DND-41 (cell line): Measurements from ENCODE around the gene BBS7.

Source experiments
- ATAC-seq: fragments of 200-7000 bp; cut with Tn5 transposase; 3 replicates; pipeline ENCODE4 v1.9.1; 2021; ENCODE audit warnings: low read depth; ENCODE audit not compliant: insufficient read depth
- DNase-seq: peaks from one replicate; pipeline ENCODE4 v3.0.0-alpha.2; 2020
- H2AFZ ChIP-seq: 2 replicates; pipeline ENCODE4 v1.6.0; 2012; ENCODE audit warnings: low read depth, low read length
- H3K27ac ChIP-seq: 2 replicates; pipeline ENCODE4 v1.5.1; 2012; ENCODE audit warnings: low read length, inconsistent platforms
- H3K27me3 ChIP-seq: fragments of 200-600 bp; sonication (generic); 2 replicates; pipeline ENCODE4 v1.6.0; 2012; ENCODE audit warnings: low read length, mild to moderate bottlenecking, inconsistent platforms; ENCODE audit not compliant: insufficient read depth, poor library complexity
- H3K36me3 ChIP-seq: 2 replicates; pipeline ENCODE4 v1.5.1; 2012; ENCODE audit warnings: low read length, inconsistent platforms; ENCODE audit not compliant: insufficient read depth
- H3K4me1 ChIP-seq: 2 replicates; pipeline ENCODE4 v1.5.1; 2012; ENCODE audit warnings: mild to moderate bottlenecking, low read length; ENCODE audit not compliant: insufficient read depth
- H3K4me2 ChIP-seq: 2 replicates; pipeline ENCODE4 v1.6.0; 2012; ENCODE audit warnings: mild to moderate bottlenecking, moderate library complexity, low read length, inconsistent platforms; ENCODE audit not compliant: insufficient read depth
- H3K4me3 ChIP-seq, 2 experiments: fragments of 200-600 bp in 1 of 2; shearing (Covaris generic) in 1 of 2; 2 replicates each; pipeline ENCODE4 v1.5.1; 2012 to 2016; ENCODE audit warnings: inconsistent platforms in 2 of 2, low read length in 2 of 2, mild to moderate bottlenecking in 2 of 2, low read depth in 1 of 2, moderate library complexity in 1 of 2
- H3K79me2 ChIP-seq: 2 replicates; pipeline ENCODE4 v1.6.0; 2012; ENCODE audit warnings: low read length, inconsistent platforms; ENCODE audit not compliant: insufficient read depth
- H3K9ac ChIP-seq: 2 replicates; pipeline ENCODE4 v1.6.0; 2012; ENCODE audit warnings: low read depth, mild to moderate bottlenecking, inconsistent platforms, low read length, moderate library complexity
- H3K9me3 ChIP-seq: 2 replicates; pipeline ENCODE4 v1.5.1; 2012; ENCODE audit warnings: low read length, moderate library complexity, mild to moderate bottlenecking, inconsistent platforms; ENCODE audit not compliant: insufficient read depth, severe bottlenecking
- H4K20me1 ChIP-seq: 2 replicates; pipeline ENCODE4 v1.6.0; 2012; ENCODE audit warnings: low read length; ENCODE audit not compliant: insufficient read depth
- CTCF ChIP-seq: IDR thresholded peaks from 2 replicates; pipeline ENCODE4 v1.5.1; 2012; ENCODE audit warnings: borderline replicate concordance, low read length, moderate library complexity, mild to moderate bottlenecking; ENCODE audit not compliant: poor library complexity, severe bottlenecking; ENCODE audit errors: extremely low read depth
- EZH2 ChIP-seq: IDR thresholded peaks from 3 replicates; pipeline ENCODE4 v1.6.1; 2012; ENCODE audit warnings: borderline replicate concordance, low read depth, mild to moderate bottlenecking, moderate library complexity, low read length, inconsistent platforms; ENCODE audit not compliant: severe bottlenecking

BBS7 gene

DNA sequence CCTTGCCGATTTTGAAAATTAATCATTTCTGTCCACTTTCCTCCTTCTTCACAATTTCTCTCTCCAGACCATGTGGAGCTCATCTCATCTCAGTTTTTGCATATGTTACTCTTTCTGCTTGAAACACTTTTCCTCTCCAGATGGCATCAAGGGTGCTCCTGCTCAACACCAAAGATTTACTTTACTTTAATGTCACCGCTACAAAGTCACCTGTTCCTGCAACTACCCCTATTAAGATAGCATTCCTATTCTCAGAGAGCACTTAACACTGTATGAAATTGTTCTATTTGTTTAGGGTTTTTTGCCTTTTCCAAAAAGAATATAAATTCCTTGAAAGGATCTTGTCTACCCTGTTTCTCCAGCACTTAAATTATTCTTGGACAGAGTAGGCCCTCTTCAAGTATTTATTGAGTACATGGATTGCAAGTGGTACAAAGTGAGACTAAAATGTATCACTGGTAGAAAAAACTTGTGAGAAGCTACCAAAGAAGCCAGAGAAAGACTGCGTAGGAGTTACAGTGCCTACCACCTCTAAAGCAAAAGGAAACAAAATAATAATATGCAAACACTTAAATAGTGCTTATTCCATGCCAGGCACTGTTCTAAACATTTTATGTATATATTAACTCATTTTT is 70.3 kb downstream of the BBS7 start:
- Histone ChIP-seq H3K4me3 (peak overlapping the region in 1 of 2 experiments; percentile 90; a peak in 1 of 4 replicates), H3K9me3 (no peaks in the 10 kb centered on the region), H3K79me2 (peaks cover 45% of the 10 kb centered on the region), H3K4me1 (peaks cover 84% of the 10 kb centered on the region), H4K20me1 (peaks cover 3% of the 10 kb centered on the region; the same call in 1 of the 2 replicates), H3K4me2 (peak overlapping the region; percentile 64), H3K27ac (peak overlapping the region; percentile 95), H3K27me3 (no peaks in the 10 kb centered on the region), H2AFZ (peak overlapping the region; percentile 54), H3K36me3 (peaks cover 29% of the 10 kb centered on the region), H3K9ac (peak overlapping the region; percentile 91)
- DNase-seq (no peak), ATAC-seq (no peak)
- TF ChIP-seq EZH2 (no peak), CTCF (no peak)

DNA sequence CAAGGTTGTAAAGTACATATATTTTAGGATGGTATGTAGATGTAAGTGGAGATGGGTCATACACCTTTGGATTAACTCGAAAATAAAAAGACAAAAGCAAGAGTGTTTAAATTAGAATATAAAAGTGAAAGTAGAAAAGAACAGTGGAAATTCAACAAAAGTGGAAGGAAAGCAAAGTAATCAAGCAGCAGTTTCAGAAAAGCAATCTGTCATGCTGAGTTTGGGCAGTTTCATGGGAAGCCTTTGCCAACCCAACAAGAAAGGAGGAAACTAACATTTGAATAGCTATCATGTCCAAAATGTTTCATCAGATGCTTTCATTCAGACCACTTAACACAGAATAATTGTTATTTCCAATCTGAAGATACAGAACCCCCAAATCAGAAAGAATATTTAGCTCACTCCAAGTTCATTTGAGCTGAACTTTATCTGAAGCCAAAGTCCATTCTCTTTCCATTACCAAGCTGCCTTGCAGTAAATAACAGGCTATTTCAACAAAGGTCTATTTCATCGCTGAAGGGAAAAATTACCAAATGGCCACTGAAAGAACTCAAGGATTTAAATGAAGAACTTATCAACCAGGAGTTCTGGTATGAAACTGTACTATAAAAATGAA is 71.0 kb downstream of the BBS7 start:
- TF ChIP-seq EZH2 (no peak), CTCF (no peak)
- ATAC-seq (no peak), DNase-seq (no peak)
- Histone ChIP-seq H3K27me3 (no peaks in the 10 kb centered on the region), H3K27ac (peak overlapping the region; percentile 95), H3K36me3 (peaks cover 22% of the 10 kb centered on the region), H3K79me2 (peaks cover 38% of the 10 kb centered on the region), H3K9me3 (no peaks in the 10 kb centered on the region), H3K4me3 (no peak overlapping the region), H3K9ac (peak overlapping the region; percentile 91; the same call in 1 of the 2 replicates), H3K4me1 (peaks cover 84% of the 10 kb centered on the region), H3K4me2 (peak overlapping the region; percentile 14), H2AFZ (peak overlapping the region; percentile 54), H4K20me1 (no peaks in the 10 kb centered on the region; the same call in 1 of the 2 replicates)

- DNase-seq (no peak), ATAC-seq (peak; percentile 12; the same call in 1 of the 3 replicates)
- no peak for TF ChIP-seq CTCF
- TF ChIP-seq EZH2, result no peak
- Histone ChIP-seq H3K9ac (peak overlapping the region; percentile 68), H2AFZ (peak overlapping the region; percentile 76), H4K20me1 (no peaks in the 10 kb centered on the region), H3K4me1 (peaks cover 64% of the 10 kb centered on the region), H3K36me3 (no peaks in the 10 kb centered on the region), H3K4me2 (peak overlapping the region; percentile 65; the same call in 1 of the 2 replicates), H3K4me3 (no peak overlapping the region; a peak in 1 of 4 replicates), H3K27ac (peak overlapping the region; percentile 97), H3K9me3 (no peaks in the 10 kb centered on the region), H3K79me2 (peaks cover 8% of the 10 kb centered on the region), H3K27me3 (no peaks in the 10 kb centered on the region)
These were observed 74.0 kb downstream of the BBS7 start for GRCh38 chr4:121796283-121796682.
